Lower leg skin (tissue), 3 donors: ENCODE data around the gene MOCS2.

Experiments
- CTCF ChIP-seq, 3 donors: fragments of 450-650 bp; IDR thresholded peaks; one replicate each; pipeline ENCODE4 v1.5.1; 2016; ENCODE audit warnings: antibody characterized with exemption in 3 of 3, mild to moderate bottlenecking in 3 of 3, moderate library complexity in 2 of 3
- POLR2A ChIP-seq, 2 donors: fragments of 450-650 bp; IDR thresholded peaks; one replicate each; pipeline ENCODE4 v1.6.1; 2016 to 2017; ENCODE audit warnings: antibody characterized with exemption in 2 of 2, mild to moderate bottlenecking in 1 of 2, moderate library complexity in 1 of 2

DNA sequence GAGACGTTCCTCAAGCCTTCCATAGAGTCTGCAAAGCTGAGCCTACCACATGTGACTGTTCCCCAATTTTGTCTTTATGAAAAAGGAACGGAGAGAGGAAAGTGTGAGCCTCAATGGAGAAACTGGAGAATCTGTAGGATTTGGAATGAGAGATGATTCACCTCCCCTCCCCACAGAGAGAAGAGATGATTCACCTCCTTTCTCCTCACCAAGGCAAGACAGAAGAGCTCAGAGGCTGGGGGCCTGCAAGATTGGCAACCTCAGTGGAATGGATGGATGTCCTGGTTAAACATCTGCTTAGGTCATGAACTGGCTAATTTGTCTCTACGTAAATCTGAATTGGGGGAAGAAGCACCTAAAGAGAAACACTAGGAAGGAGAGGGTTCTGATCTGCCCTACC lies 17.0 kb upstream of the MOCS2 start:
- TF ChIP-seq CTCF (IDR thresholded peaks at IDR 0.05) (no peak), POLR2A (IDR thresholded peaks at IDR 0.05) (no peak)
